ENCODE results near the gene DNAH17.

DNA sequence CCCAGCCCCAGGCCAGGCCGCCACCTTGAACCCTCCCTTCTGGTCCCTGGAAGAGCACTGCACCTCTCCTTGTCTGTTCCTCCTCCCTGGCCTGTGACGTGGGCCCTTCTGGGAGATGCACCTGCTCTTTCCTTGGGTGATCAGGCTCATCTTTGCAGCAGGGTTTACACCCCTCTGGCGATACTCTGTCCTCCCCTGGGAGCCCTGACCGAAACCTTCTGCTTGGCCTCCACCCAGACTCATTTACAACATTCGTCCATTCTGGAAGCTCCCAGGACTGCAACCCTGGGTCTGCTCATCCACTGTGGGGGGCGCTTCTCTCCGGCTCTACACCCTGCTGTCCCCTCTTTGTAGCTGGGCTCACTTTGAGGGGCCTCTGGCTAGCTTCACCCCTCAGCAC lies 125.4 kb downstream of the DNAH17 start:
- TF ChIP-seq, protein P1, sequence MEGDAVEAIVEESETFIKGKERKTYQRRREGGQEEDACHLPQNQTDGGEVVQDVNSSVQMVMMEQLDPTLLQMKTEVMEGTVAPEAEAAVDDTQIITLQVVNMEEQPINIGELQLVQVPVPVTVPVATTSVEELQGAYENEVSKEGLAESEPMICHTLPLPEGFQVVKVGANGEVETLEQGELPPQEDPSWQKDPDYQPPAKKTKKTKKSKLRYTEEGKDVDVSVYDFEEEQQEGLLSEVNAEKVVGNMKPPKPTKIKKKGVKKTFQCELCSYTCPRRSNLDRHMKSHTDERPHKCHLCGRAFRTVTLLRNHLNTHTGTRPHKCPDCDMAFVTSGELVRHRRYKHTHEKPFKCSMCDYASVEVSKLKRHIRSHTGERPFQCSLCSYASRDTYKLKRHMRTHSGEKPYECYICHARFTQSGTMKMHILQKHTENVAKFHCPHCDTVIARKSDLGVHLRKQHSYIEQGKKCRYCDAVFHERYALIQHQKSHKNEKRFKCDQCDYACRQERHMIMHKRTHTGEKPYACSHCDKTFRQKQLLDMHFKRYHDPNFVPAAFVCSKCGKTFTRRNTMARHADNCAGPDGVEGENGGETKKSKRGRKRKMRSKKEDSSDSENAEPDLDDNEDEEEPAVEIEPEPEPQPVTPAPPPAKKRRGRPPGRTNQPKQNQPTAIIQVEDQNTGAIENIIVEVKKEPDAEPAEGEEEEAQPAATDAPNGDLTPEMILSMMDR (IDR thresholded peaks at IDR 0.05): no peak
- TF ChIP-seq POLR2A (IDR thresholded peaks at IDR 0.05): no peak
- no peak for TF ChIP-seq POLR2AphosphoS5 (IDR thresholded peaks at IDR 0.05)
